HPDE6-E6E7 (cell line): ENCODE results near the gene TSPOAP1.

ENCODE experiments used
- DNase-seq: peaks from one replicate; pipeline ENCODE4 v3.0.0; 2011; ENCODE audit warnings: missing footprints; ENCODE audit errors: extremely low spot score

The TSPOAP1 gene

GRCh38 chr17:58316260-58316960 is 12.2 kb downstream of the TSPOAP1 start:
- DNase-seq = no peak

DNA sequence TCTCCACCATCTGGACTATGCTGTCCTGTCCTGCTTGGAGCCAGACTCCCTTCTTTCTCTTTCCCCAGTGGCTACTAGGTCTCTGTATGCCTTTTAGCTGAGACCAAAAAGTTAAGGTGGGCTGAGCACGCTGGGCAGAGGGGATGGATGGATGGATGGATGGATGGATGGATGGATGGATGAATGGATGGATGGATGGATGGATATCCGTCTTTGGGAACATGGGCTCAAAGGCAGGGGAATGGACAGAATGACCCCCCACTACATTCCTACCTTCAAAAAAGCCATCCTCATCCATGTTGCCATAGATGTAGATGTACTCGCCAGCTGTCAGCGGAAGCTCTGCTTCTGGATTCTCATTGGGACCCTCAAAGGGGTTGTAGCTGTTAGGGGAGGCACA is 12.8 kb downstream of the TSPOAP1 start:
- DNase-seq = no peak

- DNase-seq = no peak
Observed at GRCh38 chr17:58315281-58315711, 13.3 kb downstream of the TSPOAP1 start.

DNA sequence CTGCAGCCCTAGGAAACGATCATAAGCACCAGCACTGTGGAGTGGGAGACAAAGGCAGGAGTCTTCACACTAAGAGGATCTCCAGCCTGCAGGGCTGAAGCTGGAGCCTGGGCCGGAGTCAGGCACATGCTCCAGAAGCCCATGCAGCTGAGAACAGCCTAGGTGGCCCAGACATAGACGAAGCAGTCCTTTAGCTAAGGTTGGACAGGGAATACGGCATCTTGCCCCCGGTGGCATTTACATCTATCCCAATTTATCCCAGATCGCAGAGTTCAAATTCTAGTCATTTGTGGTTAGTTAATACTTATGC is 13.9 kb downstream of the TSPOAP1 start:
- no peak for DNase-seq

GRCh38 chr17:58313815-58314705 is 14.5 kb downstream of the TSPOAP1 start:
- no peak for DNase-seq

DNA sequence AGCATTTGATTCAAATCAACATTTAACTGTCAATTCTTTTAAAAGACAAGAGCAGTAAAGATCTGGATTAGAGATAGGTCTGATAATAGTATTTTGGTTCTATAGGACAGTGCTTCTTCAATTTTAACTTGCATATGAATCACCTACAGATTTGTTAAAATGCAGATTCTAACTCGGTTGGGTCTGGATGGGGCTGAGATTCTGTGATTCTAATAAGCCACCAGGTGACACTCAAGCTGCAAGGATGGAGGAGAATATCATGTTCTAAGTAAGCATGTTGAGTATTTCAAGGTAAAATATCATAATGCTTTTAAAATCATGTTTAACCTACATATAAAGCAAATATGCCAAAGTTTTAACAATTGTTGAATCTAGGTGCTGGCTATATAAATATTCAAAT is 15.8 kb downstream of the TSPOAP1 start:
- DNase-seq = no peak

DNA sequence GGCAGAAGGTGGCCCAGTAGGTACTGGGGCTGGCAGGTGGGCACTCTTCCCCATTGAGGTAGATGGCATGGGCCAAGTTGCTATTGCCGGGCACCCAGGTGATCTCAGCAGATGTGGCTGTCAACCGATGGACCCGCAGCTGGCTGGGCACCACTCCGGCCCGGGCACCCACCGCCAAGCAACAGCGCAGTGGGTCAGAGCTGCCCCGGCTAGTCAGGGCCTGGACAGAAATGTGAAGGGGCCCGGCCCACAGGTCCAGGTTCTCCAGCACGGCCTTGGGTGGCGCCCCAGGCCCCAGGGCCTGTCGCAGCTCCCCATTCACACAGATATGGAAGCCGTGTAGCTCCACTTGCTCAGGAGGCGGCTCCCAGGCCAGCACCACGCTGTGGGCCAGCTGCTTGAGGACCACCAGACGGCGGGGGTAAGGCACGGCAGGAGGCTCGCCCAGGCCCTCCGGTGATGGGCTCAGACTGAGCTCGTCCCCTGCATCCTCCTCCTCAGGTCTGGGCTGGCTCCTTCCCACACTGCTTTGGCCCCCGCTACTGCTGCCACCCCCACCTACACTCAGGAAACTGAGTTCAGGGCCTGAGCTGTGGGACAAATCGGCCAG is 16.5 kb downstream of the TSPOAP1 start:
- DNase-seq = no peak

GRCh38 chr17:58311429-58311894 is 17.1 kb downstream of the TSPOAP1 start:
- no peak for DNase-seq

DNA sequence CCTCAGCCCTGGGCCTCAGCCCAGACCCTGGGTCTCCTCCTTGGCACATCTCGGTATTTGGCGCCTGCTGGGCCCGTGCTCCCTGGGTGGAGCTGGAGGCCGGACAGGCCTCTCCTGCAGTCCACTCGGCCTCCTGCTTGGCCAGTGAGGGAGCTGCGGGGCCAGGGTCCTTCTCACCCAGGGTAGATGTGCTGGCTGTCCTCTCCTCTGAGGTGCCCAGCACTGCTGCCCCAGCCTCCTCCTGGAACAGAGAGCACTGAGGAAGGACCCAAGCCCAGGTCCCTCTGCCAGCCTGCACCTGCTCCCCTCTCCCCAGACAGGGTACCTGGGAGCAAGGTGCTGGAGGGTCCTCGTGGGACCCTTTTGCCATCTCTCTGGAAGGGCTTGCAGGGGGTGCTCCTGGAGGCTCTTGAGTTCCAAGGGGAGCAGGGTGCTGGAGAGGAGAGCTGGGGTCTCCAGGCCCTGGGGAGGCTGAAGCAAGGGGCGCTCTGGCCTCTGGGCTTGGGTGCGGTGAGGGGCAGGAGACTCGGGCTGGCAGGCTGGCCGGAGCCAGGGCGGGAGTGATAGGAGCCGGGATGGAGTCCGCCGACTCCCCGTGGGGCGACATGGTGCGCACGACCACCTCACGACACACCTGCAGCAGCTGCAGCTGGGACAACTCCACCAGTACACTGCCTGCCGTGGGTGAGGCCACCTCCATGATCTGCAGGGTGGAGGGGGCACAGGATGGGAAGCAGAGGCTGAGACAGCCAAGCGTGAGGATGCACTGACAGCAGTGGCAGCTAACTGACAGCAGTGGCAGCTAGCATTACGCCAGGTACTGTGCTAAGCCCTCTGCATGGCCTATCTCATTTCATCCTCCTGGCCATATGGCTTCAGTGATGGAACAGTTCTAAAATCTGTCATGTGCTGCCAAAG is 17.8 kb downstream of the TSPOAP1 start:
- no peak for DNase-seq

- DNase-seq = no peak
Observed at GRCh38 chr17:58309918-58310259, 18.7 kb downstream of the TSPOAP1 start.

- no peak for DNase-seq
Observed at GRCh38 chr17:58308985-58309917, 19.3 kb downstream of the TSPOAP1 start.

DNA sequence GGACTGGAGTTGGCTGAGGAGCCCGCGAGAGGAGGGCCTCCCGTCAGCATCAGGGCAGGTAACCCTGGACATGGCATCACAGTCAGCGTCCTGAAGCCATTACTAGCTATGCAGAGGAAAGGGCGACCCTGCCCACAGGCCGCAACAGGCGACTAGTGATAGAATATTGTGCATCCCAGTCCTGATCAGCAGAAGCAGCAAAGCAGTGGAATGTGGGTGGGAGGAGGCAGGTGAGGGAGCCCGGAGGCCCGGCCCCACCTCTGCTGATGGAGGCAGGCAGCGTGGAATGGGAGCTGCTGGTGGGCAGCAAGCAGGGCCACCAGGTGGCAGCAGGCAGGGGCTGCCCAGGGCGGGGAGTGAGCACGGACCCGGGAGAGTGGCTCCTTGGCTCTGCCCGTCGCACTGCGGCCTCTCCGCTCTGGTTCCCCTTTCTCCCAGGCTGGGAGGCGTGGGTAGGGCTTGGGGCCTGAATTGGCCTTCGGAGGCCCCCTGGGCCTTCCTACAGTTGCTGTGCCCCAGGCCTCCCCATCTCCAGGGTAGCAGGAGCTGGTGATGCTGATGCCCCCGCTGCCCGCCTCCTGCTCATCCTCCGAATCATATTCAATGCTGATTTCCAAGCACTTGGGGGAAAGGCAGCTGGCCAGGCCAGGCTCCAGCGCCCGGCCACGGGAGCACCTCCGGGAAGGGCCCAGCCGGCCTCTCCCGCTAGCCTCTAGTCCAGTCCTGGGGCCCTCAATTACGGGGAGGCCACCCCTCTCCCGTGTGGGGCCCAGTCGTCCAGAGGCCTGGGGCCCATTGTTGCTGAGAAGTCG is 20.2 kb downstream of the TSPOAP1 start:
- DNase-seq = no peak

- no peak for DNase-seq
Observed at GRCh38 chr17:58307468-58308172, 21.0 kb downstream of the TSPOAP1 start.

DNA sequence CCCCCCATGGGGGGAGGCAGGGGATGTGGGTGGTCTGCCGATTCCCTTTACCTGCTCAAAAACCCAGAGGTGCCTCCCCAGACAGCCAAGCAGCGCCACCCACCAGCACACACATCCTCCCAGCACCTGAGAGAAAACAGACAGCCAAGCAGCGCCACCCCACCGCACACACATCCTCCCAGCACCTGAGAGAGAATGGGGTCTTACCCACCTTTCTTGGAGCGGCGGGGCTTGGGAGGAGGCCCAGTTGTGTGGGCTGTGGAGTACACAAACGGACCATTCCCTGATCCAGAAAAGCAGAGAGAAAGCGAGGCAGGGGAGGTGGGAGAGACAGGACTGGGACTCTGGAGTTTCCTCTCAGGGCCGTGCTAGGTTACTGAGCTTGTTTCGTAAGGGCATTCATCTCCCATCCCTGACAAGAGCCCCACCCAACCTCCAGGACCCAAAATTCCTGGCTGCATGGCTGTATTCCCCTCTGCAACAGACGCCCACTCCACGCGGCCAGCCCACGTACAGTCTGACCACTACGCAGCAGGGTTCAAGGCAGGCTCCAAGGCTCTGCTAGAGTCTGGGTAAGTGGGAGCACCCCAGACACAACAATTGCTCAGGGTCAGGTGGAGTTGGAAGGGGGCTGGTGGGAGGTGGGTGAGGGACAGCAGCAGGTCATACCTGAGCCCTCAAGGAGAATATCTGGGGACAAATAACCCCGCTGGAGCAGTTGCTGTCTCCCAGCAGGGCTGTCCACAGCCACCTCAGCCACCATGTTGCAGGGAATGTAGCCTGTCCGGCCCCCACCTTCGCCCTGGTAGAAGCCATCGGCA is 22.3 kb downstream of the TSPOAP1 start:
- no peak for DNase-seq

DNA sequence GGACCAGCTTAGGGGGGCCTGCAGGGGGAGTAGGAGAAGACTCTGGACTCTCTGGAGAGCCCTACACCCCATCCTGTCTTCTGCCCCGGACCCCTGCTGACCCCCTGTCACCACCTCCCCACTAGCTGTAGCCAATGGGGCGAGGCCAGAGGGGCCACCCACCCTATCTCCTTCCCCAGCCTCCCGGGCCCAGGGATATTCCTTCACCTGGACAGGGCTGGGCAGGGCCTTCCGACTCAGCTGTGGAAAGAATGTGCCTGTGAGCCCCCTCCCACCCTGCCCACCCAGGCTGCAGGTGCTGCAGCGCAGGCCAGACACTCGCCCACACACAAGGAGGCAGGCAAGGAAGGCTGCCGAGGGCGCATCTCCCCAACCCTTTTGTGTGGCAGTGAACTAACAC is 23.0 kb downstream of the TSPOAP1 start:
- DNase-seq = no peak

- DNase-seq = no peak
Observed at GRCh38 chr17:58304750-58305486, 23.7 kb downstream of the TSPOAP1 start.

GRCh38 chr17:58303971-58304749 is 24.4 kb downstream of the TSPOAP1 start:
- DNase-seq = peak; percentile 63
